ENCODE data around the gene HBM. TPM values are rescaled to one million over a fixed set of nuclear protein-coding genes. Genes with fewer than 3 reads are reported as not detected.
"Not testable (repeated sequence)": the region's sequence is repeated elsewhere in the genome, so short reads cannot be mapped to it uniquely, and the experiment has no call there.

The HBM gene
- total and polyA plus RNA-seq, 3 donors from 2014 or later = 1.6 to 3.7 TPM; not detected in 1

GRCh38 chr16:167122-167690 lies 1.4 kb downstream of the HBM start:
- TF ChIP-seq CTCF (IDR thresholded peaks at IDR 0.05) (no peak), POLR2A (IDR thresholded peaks at IDR 0.05) (no peak)
- Histone ChIP-seq H3K9me3 (no peaks in the 10 kb centered on the region), H3K27ac (no peak overlapping the region), H3K27me3 (peaks cover 4% of the 10 kb centered on the region), H3K4me1 (peaks cover 15% of the 10 kb centered on the region), H3K4me3 (no peak overlapping the region), H3K36me3 (ENCODE audit: low read depth, missing control alignments) (no peaks in the 10 kb centered on the region)
- intact Hi-C loops (cut with DNase I; ENCODE audit: low total_unique reads) = no loop called here
- DNase-seq = no peak
- 20 to 33% methylated on average over 7 to 11 of the region's 11 CpGs for WGBS, 2 donors

GRCh38 chr16:168424-168823 lies 2.6 kb downstream of the HBM start:
- Histone ChIP-seq H3K36me3 (ENCODE audit: low read depth, missing control alignments) (no peaks in the 10 kb centered on the region), H3K27ac (no peak overlapping the region), H3K9me3 (no peaks in the 10 kb centered on the region), H3K4me1 (peaks cover 15% of the 10 kb centered on the region), H3K27me3 (peaks cover 4% of the 10 kb centered on the region), H3K4me3 (no peak overlapping the region)
- 46 to 50% methylated on average over 5 to 6 of the region's 6 CpGs for WGBS, 2 donors
- intact Hi-C loops (cut with DNase I; ENCODE audit: low total_unique reads) = no loop called here
- no peak for DNase-seq
- no peak for TF ChIP-seq POLR2A (IDR thresholded peaks at IDR 0.05)
- no peak for TF ChIP-seq CTCF (IDR thresholded peaks at IDR 0.05)

- DNase-seq = no peak
- Histone ChIP-seq H3K36me3 (ENCODE audit: low read depth, missing control alignments) (no peaks in the 10 kb centered on the region), H3K4me1 (peaks cover 15% of the 10 kb centered on the region), H3K4me3 (no peak overlapping the region), H3K27me3 (peaks cover 4% of the 10 kb centered on the region), H3K9me3 (no peaks in the 10 kb centered on the region), H3K27ac (no peak overlapping the region)
- WGBS, 2 donors = 40 to 56% methylated on average over 2 to 3 of the region's 3 CpGs
- intact Hi-C loops (cut with DNase I; ENCODE audit: low total_unique reads) = no loop called here
- TF ChIP-seq CTCF (IDR thresholded peaks at IDR 0.05) (no peak), POLR2A (IDR thresholded peaks at IDR 0.05) (no peak)
These were observed 3.2 kb downstream of the HBM start for GRCh38 chr16:169014-169413.

- peaks cover 14% of the 10 kb centered on the region for H3K4me1 ChIP-seq
- DNase-seq = peak; percentile 48
- 18 to 29% methylated on average over 5 of the region's 5 CpGs for WGBS, 2 donors
- H3K36me3 ChIP-seq (ENCODE audit: low read depth, missing control alignments); H3K9me3 ChIP-seq; H3K27me3 ChIP-seq; H3K27ac ChIP-seq; intact Hi-C loops (cut with DNase I; ENCODE audit: low total_unique reads); H3K4me3 ChIP-seq: not testable (repeated sequence)
These were observed 4.3 kb downstream of the HBM start for GRCh38 chr16:170088-170507.

GRCh38 chr16:170788-171187 lies 5.0 kb downstream of the HBM start:
- intact Hi-C loops (cut with DNase I; ENCODE audit: low total_unique reads) = no loop called here
- 39 to 92% methylated on average over 1 of the region's 1 CpG for WGBS, 2 donors
- Histone ChIP-seq H3K4me3 (no peak overlapping the region), H3K9me3 (no peaks in the 10 kb centered on the region), H3K27me3 (peaks cover 4% of the 10 kb centered on the region), H3K36me3 (ENCODE audit: low read depth, missing control alignments) (no peaks in the 10 kb centered on the region), H3K27ac (no peak overlapping the region), H3K4me1 (peaks cover 7% of the 10 kb centered on the region)
- no peak for DNase-seq
- TF ChIP-seq CTCF (IDR thresholded peaks at IDR 0.05) (no peak), POLR2A (IDR thresholded peaks at IDR 0.05) (no peak)

- intact Hi-C loops (cut with DNase I; ENCODE audit: low total_unique reads); H3K27me3 ChIP-seq; H3K4me1 ChIP-seq; H3K27ac ChIP-seq; H3K9me3 ChIP-seq; DNase-seq; H3K36me3 ChIP-seq (ENCODE audit: low read depth, missing control alignments); H3K4me3 ChIP-seq: not testable (repeated sequence)
- no CpG with 5 or more reads among the region's 74 CpGs for WGBS, 2 donors
These were observed 6.7 kb downstream of the HBM start, which contains the start of gene HBA2 for GRCh38 chr16:172374-172941. HBA2 (plus strand) TSS chr16:172876; CDS start chr16:172913, 37 bp downstream.

GRCh38 chr16:173211-173854 lies 7.6 kb downstream of the HBM start:
- H3K4me1 ChIP-seq; H3K9me3 ChIP-seq; intact Hi-C loops (cut with DNase I; ENCODE audit: low total_unique reads); H3K36me3 ChIP-seq (ENCODE audit: low read depth, missing control alignments); H3K4me3 ChIP-seq; DNase-seq; H3K27me3 ChIP-seq; H3K27ac ChIP-seq: not testable (repeated sequence)
- WGBS, 2 donors = 2 to 6% methylated on average over 11 to 27 of the region's 44 CpGs

Data from testis (tissue), 3 donors.